ENCODE results near the gene ADAMTSL1.
A peak's percentile ranks its signal among the peaks of the same experiment; 100 is the strongest.

Gene ADAMTSL1

GRCh38 chr9:18543406-18544192, 69.6 kb downstream of the ADAMTSL1 start:
- H3K4me3 ChIP-seq (ENCODE audit: control insufficient read depth, low read depth, low read length): no peak overlapping the region
- no peak for TF ChIP-seq CTCF (IDR thresholded peaks at IDR 0.05; ENCODE audit: control insufficient read depth, insufficient read depth, low read depth, low read length, missing control alignments)
- peak; percentile 72 for DNase-seq (ENCODE audit: low read depth)

DNA sequence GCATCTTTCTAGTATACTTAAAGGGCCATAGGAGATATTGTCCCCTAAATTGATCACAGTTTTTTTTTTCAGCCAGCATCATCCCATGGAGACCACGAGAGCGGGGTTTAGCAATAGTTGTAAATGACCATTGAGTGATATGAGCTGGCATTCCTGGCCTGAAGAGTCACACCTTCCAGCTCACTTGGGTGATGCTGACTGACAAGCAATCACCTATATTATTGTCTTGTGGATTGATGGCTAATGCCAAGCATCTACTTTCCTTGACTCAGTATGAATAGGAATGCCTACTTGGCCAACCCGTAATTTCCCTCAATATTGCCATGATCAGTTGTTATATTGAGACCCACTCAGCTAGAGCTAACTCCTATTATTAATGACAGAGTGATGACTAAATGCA, 70.5 kb downstream of the ADAMTSL1 start:
- DNase-seq (ENCODE audit: low read depth): no peak
- no peak for TF ChIP-seq CTCF (IDR thresholded peaks at IDR 0.05; ENCODE audit: control insufficient read depth, insufficient read depth, low read depth, low read length, missing control alignments)
- H3K4me3 ChIP-seq (ENCODE audit: control insufficient read depth, low read depth, low read length): no peak overlapping the region

DNA sequence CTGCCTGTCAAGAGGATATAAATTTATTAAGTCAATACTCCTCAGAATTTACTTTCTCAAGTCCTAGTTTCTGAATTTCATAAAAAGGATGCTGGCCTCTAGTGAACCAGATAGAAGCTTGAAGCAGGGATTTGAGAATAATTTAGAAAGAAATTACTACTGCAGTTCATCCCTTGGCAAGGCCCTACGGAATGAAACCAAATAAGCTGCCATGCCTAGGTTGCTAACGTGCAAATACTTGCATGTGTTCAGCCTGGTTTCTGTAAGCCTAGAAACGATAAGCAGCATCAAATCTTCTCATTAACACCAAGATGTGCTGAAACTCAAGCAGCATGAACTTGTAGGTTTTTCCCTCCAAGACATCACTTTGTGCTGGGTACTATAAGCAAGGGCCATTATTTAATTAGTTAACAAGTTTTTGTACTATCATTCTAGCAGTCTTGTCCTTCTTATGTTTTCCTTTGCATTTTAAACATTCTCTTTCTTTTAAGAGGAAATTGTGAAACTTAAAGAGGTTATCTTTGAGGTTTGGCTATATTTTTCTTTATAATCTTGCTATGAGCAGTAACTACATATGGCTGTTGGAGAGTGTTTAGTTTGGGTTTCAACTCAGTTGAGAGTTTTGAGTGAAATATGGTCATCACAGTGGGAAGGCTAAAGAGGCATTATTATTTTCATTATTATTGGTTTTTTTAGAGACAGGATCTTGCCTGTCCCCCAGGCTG, 71.8 kb downstream of the ADAMTSL1 start:
- no peak for DNase-seq (ENCODE audit: low read depth)
- TF ChIP-seq CTCF (IDR thresholded peaks at IDR 0.05; ENCODE audit: control insufficient read depth, insufficient read depth, low read depth, low read length, missing control alignments): no peak
- no peak overlapping the region for H3K4me3 ChIP-seq (ENCODE audit: control insufficient read depth, low read depth, low read length)

DNA sequence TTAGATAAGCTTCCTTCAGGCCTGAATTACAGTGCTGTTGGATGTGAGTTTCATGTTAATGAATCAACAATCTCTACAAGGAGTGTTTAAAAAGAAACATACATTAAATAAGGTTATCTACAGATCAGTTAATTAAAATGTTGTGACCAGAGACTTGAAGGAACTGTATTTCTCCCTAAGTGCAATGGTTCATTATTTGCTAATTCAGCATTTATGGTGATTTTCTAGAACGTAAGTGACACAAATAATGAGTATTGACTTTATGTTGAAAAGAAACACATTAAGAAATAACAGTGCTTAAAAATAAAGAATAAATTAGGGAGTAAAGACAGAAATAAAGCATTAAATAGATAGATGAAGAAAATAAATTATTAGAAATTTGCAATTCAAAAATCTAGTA, 74.5 kb downstream of the ADAMTSL1 start:
- DNase-seq (ENCODE audit: low read depth): no peak

GRCh38 chr9:18549772-18550171, 75.8 kb downstream of the ADAMTSL1 start:
- no peak for TF ChIP-seq CTCF (IDR thresholded peaks at IDR 0.05; ENCODE audit: control insufficient read depth, insufficient read depth, low read depth, low read length, missing control alignments)
- H3K4me3 ChIP-seq (ENCODE audit: control insufficient read depth, low read depth, low read length): no peak overlapping the region
- DNase-seq (ENCODE audit: low read depth): no peak

More for the DNA sequence above, 74.5 kb downstream of the ADAMTSL1 start:
- H3K4me3 ChIP-seq (ENCODE audit: control insufficient read depth, low read depth, low read length): no peak overlapping the region
- no peak for TF ChIP-seq CTCF (IDR thresholded peaks at IDR 0.05; ENCODE audit: control insufficient read depth, insufficient read depth, low read depth, low read length, missing control alignments)

DNA sequence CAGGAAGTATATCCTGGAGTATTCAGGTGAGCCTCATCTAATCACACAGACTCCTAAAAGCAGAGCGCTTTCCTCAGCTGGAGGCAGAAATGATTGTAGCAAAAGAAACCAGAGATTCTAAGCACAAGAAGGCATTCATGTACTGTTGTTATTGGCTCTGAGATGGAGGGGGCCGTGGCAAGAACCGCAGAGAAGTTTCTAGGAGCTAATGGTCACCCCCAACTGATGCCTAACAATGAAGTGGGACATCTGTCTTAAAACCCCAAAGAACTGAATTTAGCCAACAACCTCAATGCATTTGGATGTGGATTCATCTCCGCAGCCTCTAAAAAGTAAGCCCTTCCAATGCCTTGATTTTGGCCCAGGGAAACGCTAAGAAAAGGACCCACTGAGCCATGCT, 76.3 kb downstream of the ADAMTSL1 start:
- DNase-seq (ENCODE audit: low read depth): no peak

More for the DNA sequence above, 76.3 kb downstream of the ADAMTSL1 start:
- no peak for TF ChIP-seq CTCF (IDR thresholded peaks at IDR 0.05; ENCODE audit: control insufficient read depth, insufficient read depth, low read depth, low read length, missing control alignments)
- H3K4me3 ChIP-seq (ENCODE audit: control insufficient read depth, low read depth, low read length): no peak overlapping the region
